Measurements from ENCODE around the gene TMEM258. TPM values are rescaled to one million over a fixed set of nuclear protein-coding genes. Genes with fewer than 3 reads are reported as not detected.

The TMEM258 gene
- polyA plus RNA-seq, 1 of the 3 experiments (the other 2 are of a cell fraction), result 454 TPM

GRCh38 chr11:61780581-61781162 lies 11.7 kb downstream of the TMEM258 start:
- Histone ChIP-seq H3K27ac (ENCODE audit: low read depth in 2 of 2, low read length in 1 of 2) (peak overlapping the region in 1 of 2 experiments; percentile 6; a peak in 1 of 4 replicates), H2AFZ (ENCODE audit: low read depth) (no peak overlapping the region), H3K36me3 (replicated peaks in 1 of 2; ENCODE audit: control insufficient read depth in 1 of 2, insufficient read depth in 2 of 2, low read length in 1 of 2) (peaks cover 0 to 16% of the 10 kb centered on the region in 2 experiments), H4K20me1 (ENCODE audit: insufficient read depth) (no peaks in the 10 kb centered on the region), H3K9me3 (no peaks in the 10 kb centered on the region), H3K4me3 (ENCODE audit: low read depth in 2 of 2, low read length in 1 of 2) (no peak overlapping the region), H3K79me2 (ENCODE audit: insufficient read depth) (no peaks in the 10 kb centered on the region), H3K4me1 (ENCODE audit: control insufficient read depth in 1 of 2, insufficient read depth in 2 of 2, low read depth in 1 of 2, low read length in 1 of 2) (peaks cover 0 to 31% of the 10 kb centered on the region in 2 experiments; a peak in 1 of 4 replicates), H3K4me2 (no peak overlapping the region), H3K9ac (no peak overlapping the region), H3K9me2 (no peaks in the 10 kb centered on the region), H3F3A (replicated peaks; ENCODE audit: insufficient read depth) (no peaks in the 10 kb centered on the region), H3K27me3 (ENCODE audit: insufficient read depth) (no peaks in the 10 kb centered on the region)
- WGBS (ENCODE audit: low lambda C conversion rate), result 92% methylated on average over 8 of the region's 9 CpGs
- POLR2A ChIA-PET, result interaction anchor here (0.9 to 1.2 kb wide), 2 partner anchors 16 kb away, joined by 3 read pairs; no protein-coding TSS in a partner anchor
- no peak for DNase-seq
- CTCF ChIA-PET, result interaction anchor here (0.7 to 10.8 kb wide), 9 partner anchors 7 to 109 kb away, joined by 3 to 78 read pairs (median 5); no protein-coding TSS in a partner anchor
- TF ChIP-seq RAD21 (IDR thresholded peaks at IDR 0.05; ENCODE audit: low read length) (no peak), TAF1 (IDR thresholded peaks at IDR 0.05; ENCODE audit: borderline replicate concordance, low read depth, low read length) (no peak), RCOR1 (IDR thresholded peaks at IDR 0.05; ENCODE audit: low read length) (no peak), RXRA (IDR thresholded peaks at IDR 0.05; ENCODE audit: borderline replicate concordance, low read depth) (no peak), IRF3 (IDR thresholded peaks at IDR 0.05; ENCODE audit: low read depth, low read length) (no peak), FOXM1 (IDR thresholded peaks at IDR 0.05; ENCODE audit: low read depth) (no peak), FOXJ3 (CRISPR knock-in tag; IDR thresholded peaks at IDR 0.05) (no peak), JUND (IDR thresholded peaks at IDR 0.05) (no peak), SMC3 (IDR thresholded peaks at IDR 0.05; ENCODE audit: low read depth, low read length) (no peak), TEAD4 (IDR thresholded peaks at IDR 0.05; ENCODE audit: borderline replicate concordance, insufficient read depth) (no peak), FOSL2 (IDR thresholded peaks at IDR 0.05; ENCODE audit: borderline replicate concordance, low read depth) (no peak)

GRCh38 chr11:61779666-61780525 lies 12.5 kb downstream of the TMEM258 start:
- no peak for DNase-seq
- Histone ChIP-seq H3F3A (replicated peaks; ENCODE audit: insufficient read depth) (no peaks in the 10 kb centered on the region), H3K4me3 (ENCODE audit: low read depth in 2 of 2, low read length in 1 of 2) (no peak overlapping the region), H3K27me3 (ENCODE audit: insufficient read depth) (no peaks in the 10 kb centered on the region), H3K9ac (no peak overlapping the region), H3K9me2 (no peaks in the 10 kb centered on the region), H3K4me1 (ENCODE audit: control insufficient read depth in 1 of 2, insufficient read depth in 2 of 2, low read depth in 1 of 2, low read length in 1 of 2) (peaks cover 0 to 31% of the 10 kb centered on the region in 2 experiments; a peak in 1 of 4 replicates), H3K36me3 (replicated peaks in 1 of 2; ENCODE audit: control insufficient read depth in 1 of 2, insufficient read depth in 2 of 2, low read length in 1 of 2) (peaks cover 0 to 8% of the 10 kb centered on the region in 2 experiments), H2AFZ (ENCODE audit: low read depth) (no peak overlapping the region), H3K4me2 (no peak overlapping the region), H3K79me2 (ENCODE audit: insufficient read depth) (no peaks in the 10 kb centered on the region), H4K20me1 (ENCODE audit: insufficient read depth) (no peaks in the 10 kb centered on the region), H3K9me3 (no peaks in the 10 kb centered on the region), H3K27ac (ENCODE audit: low read depth in 2 of 2, low read length in 1 of 2) (no peak overlapping the region)
- CTCF ChIA-PET, result interaction anchor here (0.7 to 10.8 kb wide), 13 partner anchors 8 to 110 kb away, joined by 3 to 78 read pairs (median 4); partner anchors contain the start of gene MYRF
- no peak for TF ChIP-seq POLR2AphosphoS5 (IDR thresholded peaks at IDR 0.05; ENCODE audit: low read depth, low read length)
- TF ChIP-seq SIN3A (IDR thresholded peaks at IDR 0.05; ENCODE audit: borderline replicate concordance, low read depth, low read length), result no peak
- no peak for TF ChIP-seq USF2 (IDR thresholded peaks at IDR 0.05; ENCODE audit: borderline replicate concordance, low read depth, low read length)
- no peak for TF ChIP-seq PBX3 (IDR thresholded peaks at IDR 0.05)
- TF ChIP-seq REST (IDR thresholded peaks at IDR 0.05; ENCODE audit: low read depth, low read length), result no peak
- TF ChIP-seq NRF1 (IDR thresholded peaks at IDR 0.05; ENCODE audit: low read depth, low read length), result no peak
- TF ChIP-seq EZH2phosphoT487 (IDR thresholded peaks at IDR 0.05; ENCODE audit: borderline replicate concordance, low read depth), result no peak
- POLR2A ChIA-PET, result interaction anchor here (0.7 to 1.2 kb wide), 3 partner anchors 10 to 17 kb away, joined by 3 read pairs; no protein-coding TSS in a partner anchor
- WGBS (ENCODE audit: low lambda C conversion rate), result 95% methylated on average over 13 of the region's 14 CpGs

Measured in SK-N-SH (cell line).